VCaP (cell line): ENCODE results near the gene TRIM38.

ENCODE experiments used
- H3K27ac ChIP-seq: fragments of 450-650 bp; 2 replicates; pipeline ENCODE4 v1.5.1; 2017
- CTCF ChIP-seq: fragments of 450-650 bp; conservative IDR thresholded peaks from 2 replicates; pipeline ENCODE4 v1.5.1; 2017; ENCODE audit warnings: mild to moderate bottlenecking, moderate library complexity

Gene TRIM38

GRCh38 chr6:25952535-25952934 is 10.1 kb upstream of the TRIM38 start:
- no peak overlapping the region for H3K27ac ChIP-seq
- TF ChIP-seq CTCF = no peak

- H3K27ac ChIP-seq = no peak overlapping the region
- no peak for TF ChIP-seq CTCF
Measured at GRCh38 chr6:25953733-25954132, 8.9 kb upstream of the TRIM38 start.

- TF ChIP-seq CTCF = no peak
- H3K27ac ChIP-seq = no peak overlapping the region
Measured at GRCh38 chr6:25954756-25955155, 7.8 kb upstream of the TRIM38 start.

GRCh38 chr6:25956226-25956625 is 6.4 kb upstream of the TRIM38 start:
- TF ChIP-seq CTCF = no peak
- no peak overlapping the region for H3K27ac ChIP-seq

- no peak overlapping the region for H3K27ac ChIP-seq
- TF ChIP-seq CTCF = no peak
Measured at GRCh38 chr6:25958700-25959162, 3.9 kb upstream of the TRIM38 start.

GRCh38 chr6:25959890-25960536 is 2.6 kb upstream of the TRIM38 start:
- no peak overlapping the region for H3K27ac ChIP-seq
- no peak for TF ChIP-seq CTCF

GRCh38 chr6:25960734-25961133 is 1.9 kb upstream of the TRIM38 start:
- no peak for TF ChIP-seq CTCF
- no peak overlapping the region for H3K27ac ChIP-seq
